ENCODE data around the gene HOXC4.
"Not testable (repeated sequence)": the region's sequence is repeated elsewhere in the genome, so short reads cannot be mapped to it uniquely, and the experiment has no call there.

HOXC4 gene

DNA sequence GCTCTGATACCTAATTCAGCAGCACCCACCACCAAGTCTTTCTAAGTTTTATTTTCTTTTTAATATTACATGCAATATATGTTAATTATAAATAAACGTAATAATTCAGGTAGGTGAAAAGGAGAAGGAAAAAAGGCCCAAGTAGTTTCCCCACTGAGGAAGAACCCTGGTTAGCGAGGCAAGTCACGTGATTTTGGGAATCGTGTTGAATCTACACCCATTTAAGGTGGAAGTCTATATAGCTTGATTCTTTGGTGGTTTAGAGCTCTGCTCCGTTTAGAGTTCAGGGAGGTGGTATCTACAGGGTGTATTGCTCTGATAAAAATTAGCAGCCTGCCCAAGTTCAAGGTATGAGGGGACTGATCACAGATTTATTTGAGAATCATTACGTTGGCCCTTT is 47.0 kb downstream of the HOXC4 start:
- not testable (repeated sequence) for DNase-seq

DNA sequence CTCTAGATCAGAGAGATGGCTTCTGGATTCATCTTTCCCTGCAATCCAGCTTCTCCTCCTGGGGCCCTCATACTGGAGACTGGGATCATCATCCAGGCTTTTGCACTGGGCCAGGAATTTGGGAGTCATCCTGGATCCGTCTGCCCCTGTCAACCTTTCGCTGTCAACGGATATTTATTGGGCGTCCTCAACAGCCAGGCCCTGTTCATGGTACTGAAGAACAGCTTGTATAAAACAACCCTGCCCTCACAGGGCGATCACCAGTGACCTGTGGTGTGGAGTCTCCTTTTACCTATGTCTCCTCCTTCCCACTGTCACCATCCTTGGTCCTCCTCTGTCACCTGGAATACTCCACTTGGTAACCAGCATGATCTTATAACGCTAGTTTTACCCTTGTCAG is 48.6 kb downstream of the HOXC4 start:
- not testable (repeated sequence) for DNase-seq

DNA sequence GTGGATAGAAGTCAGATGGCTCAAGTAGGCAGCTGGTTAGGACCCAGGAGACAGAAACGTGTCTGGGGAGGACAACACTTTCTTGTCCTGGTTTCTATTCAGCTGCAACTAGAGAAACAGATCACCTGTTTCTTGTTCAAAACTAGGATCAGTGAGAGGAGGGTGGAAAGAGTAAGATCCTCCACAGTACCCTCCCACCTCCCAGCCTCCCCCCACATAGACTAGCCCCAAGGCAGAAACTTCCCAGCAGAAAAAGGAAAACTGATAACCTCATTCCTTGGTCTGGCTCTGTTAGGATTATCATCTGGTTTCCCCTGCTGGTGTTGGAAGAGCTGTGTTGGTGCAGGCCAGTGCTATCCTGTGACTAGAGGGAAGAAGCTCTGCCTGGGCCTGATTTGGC is 50.2 kb downstream of the HOXC4 start:
- not testable (repeated sequence) for DNase-seq
